Stimulated activated CD8-positive, alpha-beta memory T cell treated with anti-CD3 and anti-CD28 coated beads, Interleukin-12 subunit alpha, Interleukin-12 subunit beta, amount 100 ng/mL, for 1 hour (primary cell): ENCODE measurements around the gene NFKBIB.
"Not testable (repeated sequence)": the region's sequence is repeated elsewhere in the genome, so short reads cannot be mapped to it uniquely, and the experiment has no call there.

Experiments
- DNase-seq: peaks from one replicate; pipeline ENCODE4 v3.0.0-alpha.2; 2020; ENCODE audit warnings: low read depth

The NFKBIB gene

DNA sequence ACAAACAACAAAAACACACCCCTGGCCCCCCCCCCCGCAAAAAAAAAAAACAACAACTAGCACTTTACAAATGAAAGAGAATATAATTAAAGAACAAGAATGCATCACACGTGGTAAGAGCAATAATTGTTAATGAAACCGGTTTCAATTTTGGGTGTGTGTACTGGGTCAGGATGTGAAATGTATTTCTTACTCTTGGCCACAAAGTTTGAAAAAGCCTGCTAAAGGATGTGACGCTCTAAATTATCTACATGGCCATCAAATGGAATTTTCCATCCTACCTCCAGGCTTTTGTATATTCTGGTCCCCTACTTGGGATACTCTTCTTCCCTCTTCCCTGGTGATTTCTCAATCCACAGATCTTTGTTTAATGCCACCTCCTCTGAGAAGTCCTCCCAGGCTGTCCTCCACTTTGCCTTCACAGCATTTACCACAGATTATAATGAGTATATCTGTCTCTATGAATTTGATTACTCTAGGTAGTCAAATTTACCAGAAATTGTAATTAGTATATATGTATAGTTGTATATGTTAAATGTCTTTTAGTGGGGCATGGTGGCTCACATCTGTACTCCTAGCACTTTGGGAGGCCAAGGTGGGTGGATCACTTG lies 28.7 kb downstream of the NFKBIB start:
- no peak for DNase-seq

DNA sequence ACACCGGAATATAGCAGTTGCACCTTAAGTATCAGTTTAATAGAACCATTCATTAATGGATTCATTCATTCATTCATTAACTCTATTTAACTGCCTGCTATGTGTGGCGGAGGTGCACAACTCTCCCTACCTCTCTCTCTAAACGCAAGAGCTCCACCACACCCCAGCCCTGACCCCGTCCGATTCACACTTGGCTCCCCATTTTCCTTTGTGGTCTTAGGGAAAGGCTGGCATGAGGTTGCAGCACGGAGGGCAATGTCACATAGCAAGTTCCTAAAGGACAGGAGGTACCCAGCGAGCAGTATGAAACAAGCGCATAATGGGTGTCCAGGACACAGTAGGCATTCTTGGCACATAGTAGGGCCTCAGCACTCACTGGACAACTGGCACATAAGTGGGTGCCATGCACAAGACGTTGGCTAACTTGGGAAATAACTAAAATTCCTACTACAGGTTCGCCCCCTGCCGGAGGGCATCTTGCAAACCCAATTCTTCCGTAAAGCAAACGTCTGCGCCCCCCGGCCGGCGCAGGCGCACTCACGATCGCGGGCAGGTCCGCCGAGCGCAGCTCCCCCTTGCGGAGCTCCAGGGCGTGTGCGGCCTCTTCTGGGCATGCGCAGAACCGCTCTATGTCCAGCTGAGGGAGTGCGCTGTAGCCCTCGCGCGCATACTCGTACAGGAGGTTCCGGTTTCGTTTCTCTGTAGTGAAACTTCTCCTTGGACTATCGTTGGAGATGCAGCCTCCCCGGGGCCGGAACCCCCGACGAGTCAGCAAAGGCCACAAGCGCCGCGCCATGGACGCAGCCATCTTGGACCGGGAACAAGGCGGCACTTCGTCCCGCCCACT lies 30.4 kb downstream of the NFKBIB start, which contains the start of gene SARS2:
Gene SARS2, minus strand, starts transcription at position 835 of the 847 bp plus-strand sequence. Its CDS starts 27 bp downstream, at position 808.
- peak; percentile 86 for DNase-seq

DNA sequence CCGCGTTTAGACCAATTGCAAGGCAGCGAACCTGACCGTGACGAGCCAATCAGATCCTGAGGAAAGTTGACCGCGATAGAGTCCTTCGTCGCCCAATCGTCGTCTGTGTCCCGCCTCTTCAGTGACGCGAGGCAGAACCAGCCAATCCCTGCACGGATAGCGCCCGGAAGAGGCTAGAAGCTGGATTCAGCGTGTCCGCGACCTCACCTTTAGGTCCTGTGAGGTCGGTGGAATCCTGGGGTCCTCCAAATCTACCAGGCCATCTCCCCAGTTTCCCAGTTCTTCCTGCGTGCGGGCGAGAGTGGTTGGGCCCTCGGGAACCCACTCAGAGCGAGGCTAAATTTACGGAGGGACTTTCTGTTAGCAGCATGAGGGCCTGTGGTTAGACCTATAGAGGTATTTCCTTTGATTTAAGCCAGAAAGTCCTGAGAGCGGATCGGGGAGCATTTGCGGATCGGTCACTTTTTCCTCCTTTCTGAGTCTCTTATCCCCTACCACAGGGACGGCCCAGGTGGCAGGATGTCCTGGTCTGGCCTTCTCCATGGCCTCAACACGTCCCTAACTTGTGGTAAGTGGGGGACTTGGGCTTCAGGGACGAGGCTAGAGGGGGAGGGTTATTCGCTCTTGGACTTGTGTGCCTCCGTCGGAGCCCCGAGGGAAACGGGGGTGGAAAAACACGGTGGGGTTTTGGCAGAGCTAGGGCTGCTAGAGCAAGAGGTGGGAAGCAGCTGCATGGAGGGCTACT lies 31.2 kb downstream of the NFKBIB start, which contains the start of gene MRPS12:
Gene MRPS12, plus strand, starts transcription at position 169 of the 745 bp plus-strand sequence. Its CDS starts 351 bp downstream, at position 520.
- peak; percentile 95 for DNase-seq

DNA sequence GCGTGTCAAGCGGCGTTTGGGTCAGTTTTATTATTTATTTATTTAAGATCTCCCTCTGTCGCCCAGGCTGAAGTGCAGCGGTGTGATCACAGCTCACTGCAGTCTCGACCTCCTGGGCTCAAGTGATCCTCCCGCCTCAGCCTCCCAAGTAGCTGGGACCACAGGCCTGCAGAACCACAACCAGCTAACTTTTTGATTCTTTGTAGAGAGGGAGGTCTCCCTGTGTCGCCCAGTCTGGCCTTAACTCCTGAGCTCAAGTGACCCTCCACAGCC lies 31.7 kb downstream of the NFKBIB start:
- no peak for DNase-seq

DNA sequence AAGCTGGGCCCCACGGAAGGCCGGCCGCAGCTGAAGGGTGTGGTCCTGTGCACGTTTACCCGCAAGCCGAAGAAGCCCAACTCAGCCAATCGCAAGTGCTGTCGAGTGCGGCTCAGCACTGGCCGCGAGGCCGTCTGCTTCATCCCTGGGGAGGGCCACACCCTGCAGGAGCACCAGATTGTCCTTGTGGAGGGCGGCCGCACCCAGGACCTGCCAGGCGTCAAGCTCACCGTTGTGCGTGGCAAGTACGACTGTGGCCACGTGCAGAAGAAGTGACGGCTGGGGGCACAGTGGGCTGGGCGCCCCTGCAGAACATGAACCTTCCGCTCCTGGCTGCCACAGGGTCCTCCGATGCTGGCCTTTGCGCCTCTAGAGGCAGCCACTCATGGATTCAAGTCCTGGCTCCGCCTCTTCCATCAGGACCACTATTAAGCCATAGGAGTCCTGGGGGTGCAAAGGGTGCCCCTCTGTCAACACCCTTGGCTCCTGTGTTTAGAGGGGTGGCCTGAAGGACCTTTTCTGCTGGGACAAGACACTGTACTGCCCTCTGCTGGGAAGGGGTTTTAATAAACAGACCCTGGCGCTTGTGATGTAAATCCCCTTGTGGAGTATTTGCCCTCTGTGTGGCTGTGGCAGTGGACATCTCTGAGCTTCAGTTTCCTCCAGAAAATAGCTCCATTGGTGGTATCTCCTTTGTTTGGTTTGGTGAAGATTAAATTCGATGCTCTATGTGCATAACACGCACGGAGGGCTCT lies 32.8 kb downstream of the NFKBIB start:
- DNase-seq, result no peak

DNA sequence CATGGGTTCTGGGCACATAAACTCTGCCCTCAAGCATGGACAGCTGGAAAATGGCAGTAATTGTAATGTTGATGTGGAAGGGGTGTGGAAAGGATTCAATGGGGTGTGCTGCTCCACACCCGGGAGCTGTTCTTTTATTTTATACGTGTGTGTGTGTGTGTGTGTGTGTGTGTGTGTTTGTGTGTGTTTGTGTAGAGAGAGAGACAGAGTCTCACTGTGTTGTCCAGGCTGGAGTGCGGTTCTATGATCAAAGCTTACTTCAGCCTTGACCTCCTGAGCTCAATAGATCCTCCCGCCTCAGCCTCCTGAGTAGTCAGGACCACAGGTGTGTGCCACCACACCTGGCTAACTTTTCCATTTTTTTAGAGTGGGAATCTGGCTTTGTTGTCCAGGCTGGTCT lies 33.8 kb downstream of the NFKBIB start:
- no peak for DNase-seq

DNA sequence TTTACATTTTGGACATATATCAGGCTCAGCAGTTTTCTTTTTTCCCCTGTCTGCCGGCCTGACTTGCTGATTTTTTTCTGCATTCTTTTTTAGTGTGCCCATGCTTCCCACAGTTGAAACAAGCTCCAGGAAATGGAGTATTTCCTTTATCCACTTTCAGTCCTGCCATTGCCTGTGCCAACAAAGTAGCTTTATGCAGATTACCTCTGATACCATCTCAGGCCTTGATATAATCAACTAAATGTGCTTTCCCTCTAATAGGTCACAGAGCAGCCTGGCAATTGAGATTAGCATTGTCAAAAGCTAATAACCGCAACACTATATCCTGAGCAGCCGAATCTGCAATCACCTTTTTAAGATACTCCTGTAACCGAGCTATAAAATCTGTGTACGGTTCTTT lies 40.2 kb downstream of the NFKBIB start:
- DNase-seq, result no peak

DNA sequence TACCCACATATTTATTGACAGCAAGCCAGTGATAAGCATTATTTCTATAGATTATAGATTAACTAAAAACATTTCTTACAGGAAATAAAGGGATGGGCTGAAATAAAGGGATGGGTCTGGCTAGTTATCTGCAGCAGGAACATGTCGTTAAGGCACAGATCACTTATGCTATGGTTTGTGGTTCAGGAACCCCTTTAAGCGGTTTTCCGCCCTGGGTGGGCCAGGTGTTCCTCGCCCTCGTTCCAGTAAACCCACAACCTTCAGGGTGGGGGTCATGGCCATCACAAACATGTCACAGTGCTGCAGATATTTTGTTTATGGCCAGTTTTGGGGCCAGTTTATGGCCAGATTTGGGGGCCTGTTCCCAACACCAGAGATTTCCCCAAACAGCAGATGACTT lies 41.7 kb downstream of the NFKBIB start:
- not testable (repeated sequence) for DNase-seq

DNA sequence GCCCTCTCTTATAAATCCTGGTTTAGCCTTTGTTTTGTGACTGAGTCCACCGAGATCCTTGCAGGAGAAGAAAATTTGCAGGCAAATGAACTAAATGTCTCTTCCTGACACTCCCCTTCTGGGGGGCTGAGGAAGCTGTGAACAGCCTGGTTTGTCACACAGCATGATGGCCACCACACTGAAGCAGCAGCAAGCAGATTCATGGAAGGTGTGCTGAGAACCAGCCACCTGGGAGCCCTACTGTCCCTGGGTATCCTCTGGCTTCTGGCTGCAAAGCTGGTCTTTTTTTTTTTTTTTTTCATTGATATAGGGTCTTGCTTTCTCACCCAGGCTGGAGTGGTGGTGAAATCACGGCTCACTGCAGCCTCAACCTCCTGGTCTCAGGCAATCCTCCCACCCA lies 42.2 kb downstream of the NFKBIB start:
- DNase-seq, result no peak

DNA sequence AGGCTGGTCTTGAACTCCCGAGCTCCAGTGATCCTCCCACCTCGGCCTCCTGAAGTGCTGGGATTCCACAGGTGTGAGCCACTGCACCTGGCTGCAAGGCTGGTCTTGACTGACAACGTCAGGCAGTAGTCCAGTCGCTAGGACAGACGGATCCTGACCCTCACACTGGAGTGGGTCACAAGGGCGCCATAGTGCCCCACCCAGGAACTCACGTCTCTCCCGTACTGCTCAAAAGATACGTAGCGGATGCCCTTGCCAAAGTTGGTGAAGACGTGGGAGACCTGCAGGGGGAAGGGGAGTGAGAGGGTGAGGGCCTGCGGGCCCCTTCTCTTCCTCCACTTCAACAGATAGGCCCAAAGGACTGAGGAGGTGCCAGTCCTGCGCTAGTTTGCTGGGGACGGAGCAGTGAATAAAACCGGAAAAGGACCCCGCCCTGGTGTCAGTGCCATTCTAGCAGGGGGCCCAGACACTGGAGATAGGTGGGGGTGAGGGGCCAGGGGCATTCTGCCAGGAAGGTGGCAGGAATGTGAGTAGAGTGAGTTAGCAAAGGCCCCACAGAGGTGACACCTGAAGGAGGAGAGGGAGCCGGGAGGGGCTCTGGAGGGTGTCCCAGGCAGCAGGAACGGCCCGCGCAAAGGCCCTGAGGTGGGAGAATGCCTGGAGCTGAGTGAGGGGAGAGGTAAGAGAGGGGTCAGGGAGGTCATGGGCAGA lies 42.9 kb downstream of the NFKBIB start:
- DNase-seq, result no peak

DNA sequence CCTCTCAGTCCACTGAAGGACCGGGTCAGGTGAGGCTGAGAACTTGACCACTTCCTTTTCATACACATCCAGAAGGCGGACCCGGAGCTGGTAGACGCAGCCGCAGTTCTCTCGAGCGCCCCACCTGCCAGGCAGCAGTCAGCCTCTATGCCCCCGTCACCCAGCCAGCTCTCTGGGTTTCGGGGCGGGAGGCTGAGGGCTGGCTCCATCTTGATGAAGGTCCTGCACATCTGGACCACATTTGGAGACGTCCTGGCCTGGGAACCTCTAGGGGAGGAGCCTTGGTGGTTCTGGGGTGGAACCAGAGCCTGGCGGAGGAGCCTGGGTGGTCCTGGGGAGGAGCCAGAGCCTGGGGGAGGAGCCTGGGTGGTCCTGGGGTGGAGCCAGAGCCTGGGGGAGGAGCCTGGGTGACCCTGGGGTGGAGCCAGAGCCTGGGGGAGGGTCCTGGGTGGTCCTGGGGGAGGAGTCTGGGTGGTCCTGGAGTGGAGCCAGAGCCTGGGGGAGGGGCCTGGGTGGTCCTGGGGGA lies 45.3 kb downstream of the NFKBIB start:
- no peak for DNase-seq

DNA sequence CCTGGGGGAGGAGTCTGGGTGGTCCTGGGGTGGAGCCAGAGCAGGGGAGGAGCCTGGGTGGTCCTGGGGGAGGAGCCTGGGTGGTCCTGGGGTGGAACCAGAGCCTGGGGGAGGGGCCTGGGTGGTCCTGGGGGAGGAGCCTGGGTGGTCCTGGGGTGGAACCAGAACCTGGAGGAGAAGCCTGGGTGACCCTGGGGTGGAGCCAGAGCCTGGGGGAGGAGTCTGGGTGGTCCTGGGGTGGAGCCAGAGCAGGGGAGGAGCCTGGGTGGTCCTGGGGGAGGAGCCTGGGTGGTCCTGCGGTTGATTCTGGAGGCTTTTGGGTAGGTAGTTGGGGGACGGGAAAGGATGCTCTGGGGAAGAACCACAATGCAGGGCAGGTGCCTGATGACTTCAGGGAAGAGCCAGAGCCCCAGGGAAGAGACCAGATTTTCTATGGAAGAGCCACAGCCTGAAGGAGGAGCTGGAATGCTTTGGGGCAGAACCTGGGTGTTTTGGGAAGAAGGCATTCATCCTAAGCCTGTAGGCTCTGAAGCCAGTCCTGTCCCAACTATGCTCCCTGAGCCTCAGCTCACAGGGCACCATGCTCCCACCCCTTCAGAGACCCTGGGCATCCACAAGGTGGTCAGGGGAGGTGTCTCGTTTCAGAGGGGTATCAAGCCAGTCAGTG lies 45.9 kb downstream of the NFKBIB start:
- DNase-seq, result no peak

DNA sequence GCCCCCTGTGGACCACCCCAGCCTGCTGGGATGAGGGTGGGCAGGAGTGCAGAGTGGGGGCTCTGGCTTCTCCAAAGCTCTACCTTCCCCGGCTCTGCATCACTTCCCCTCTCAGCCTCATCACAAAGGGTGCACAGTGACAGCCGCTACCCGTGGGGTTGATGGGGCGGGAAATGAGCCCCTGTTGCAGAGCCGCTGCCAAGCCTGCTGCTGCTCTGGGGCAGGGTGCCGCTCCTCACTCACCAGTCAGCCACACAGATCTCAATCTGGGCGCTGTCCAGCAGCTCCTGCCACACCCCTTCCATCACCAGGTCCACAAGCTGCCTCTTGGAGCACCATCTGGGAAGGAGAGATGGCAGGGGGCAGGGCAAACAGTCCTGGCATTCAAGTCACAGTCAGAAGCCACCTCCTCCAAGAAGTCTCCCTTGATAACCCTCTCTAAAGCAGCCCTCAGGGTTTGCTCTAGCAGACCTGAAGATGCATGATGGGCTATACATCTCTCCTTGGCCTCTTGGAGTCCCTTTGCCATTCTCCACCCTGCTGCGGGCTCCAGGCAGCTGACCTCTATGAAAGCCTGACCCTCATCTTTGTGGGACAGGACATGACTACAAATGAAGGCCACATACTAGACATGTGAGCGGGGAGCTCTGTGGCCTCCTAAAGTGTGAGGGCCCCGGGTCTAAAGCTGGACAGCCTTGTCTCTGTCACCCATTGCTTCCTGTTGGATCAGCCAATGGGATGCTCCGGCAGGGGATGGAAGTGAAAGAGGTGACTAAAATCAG lies 46.7 kb downstream of the NFKBIB start:
- DNase-seq, result no peak

DNA sequence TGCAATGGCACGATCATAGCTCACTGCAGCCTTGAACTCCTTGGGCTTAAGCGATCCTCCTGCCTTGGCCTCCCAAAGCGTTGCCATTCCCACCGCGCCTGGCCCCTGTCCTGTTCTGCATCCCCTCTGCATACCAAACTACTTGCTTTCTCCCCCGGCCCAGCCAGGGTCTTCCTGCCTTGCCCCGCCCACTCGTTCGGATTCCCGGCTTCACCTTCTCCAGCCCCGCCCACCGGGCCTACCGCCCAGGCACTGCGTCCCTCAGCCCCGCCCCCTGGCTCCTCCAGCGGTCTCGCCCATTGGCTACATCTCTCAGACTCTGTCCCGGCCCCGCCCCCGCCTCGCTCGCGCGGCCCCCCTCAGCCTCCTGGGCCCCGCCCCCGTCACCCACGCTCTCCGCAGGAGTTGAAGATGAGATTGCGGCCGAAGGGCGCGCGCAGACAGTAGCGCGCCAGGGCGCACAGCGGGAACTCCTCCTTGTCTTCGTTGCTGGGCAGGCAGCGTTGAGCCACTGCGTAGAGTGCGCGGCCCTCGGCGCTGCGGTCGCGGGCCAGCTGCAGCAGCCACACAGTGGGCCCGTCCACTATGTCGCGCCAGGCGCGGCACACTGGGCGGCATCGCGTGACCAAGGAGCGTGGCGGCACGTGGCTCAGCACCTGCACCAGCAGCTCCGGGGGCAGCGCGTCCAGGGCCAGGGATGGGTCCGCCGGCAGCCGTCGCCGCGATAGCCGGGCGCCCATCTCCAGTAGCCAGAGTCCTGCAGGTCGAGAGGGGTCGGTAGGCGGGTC lies 50.0 kb downstream of the NFKBIB start:
- peak; percentile 66 for DNase-seq

DNA sequence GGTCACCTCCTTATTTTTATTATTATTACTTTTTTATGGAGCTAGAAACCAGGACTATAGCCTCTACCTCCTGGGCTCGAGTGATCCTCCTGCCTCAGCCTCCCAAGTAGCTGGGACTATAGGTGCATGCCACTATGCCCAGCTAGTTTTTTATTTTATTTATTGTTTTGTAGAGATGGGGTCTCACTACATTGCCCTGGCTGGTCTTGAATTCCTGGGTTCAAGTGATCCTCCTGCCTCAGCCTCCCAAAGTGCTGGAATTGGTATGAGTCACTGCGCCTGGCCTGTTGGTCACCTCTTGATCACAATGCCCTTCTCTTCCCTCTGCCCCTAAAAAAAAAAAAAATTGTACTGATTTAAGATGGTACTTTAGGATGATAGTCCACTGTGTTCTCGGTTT lies 51.4 kb downstream of the NFKBIB start:
- DNase-seq, result no peak

DNA sequence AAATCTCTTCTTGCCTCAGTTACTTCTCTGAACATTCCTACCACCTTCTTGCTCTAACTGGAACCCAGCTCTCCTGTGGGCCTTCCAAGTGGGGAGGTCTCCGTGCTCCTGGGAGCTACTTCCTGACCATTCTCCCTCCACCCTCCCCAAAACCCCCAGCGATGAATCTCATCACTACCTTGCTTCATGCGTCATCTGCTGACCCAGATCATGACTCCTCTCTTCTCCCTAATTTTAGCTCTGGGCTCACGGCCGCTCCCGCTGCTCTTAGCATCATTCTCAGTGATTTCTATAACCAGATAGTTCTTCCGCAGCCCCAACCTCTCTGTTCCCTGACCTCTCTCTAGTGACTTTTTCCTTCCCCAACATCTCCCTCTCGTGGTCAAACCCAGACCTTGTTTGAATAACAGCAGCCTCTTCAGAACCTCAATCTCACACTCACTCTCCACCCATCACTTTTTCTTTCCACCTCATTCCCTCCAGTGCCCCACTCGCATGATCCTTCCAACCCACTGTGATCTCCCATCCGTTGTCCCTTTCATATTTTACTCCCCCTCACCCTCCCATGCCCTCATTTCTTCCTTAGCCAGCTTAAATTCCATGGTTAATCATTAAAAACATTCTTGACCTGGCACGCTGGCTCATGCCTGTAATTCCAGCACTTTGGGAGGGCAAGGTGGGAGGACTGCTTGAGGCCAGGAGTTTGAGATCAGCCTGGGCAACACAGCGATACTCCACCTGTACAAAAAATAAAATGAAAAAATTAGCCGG lies 52.8 kb downstream of the NFKBIB start:
- no peak for DNase-seq

DNA sequence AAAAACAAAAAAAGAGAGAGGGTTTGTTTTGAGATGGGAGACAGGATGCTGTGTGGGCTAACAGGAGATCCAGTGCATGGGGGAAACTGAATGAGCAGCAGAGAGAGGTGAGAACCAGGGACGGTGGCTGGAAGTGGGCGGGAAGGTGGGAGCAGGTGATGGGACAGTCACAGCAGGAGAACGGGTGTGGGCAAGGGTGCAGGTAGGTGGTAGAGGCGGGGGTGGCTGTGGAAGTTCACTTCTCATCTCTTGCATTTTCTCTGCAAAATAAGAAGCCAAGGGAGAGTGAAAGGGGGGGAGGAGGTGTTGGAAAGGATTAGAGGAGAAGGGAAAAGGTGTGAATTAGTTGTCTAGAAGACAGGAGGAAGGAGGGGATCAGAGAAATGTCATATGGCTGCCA lies 53.9 kb downstream of the NFKBIB start:
- no peak for DNase-seq

DNA sequence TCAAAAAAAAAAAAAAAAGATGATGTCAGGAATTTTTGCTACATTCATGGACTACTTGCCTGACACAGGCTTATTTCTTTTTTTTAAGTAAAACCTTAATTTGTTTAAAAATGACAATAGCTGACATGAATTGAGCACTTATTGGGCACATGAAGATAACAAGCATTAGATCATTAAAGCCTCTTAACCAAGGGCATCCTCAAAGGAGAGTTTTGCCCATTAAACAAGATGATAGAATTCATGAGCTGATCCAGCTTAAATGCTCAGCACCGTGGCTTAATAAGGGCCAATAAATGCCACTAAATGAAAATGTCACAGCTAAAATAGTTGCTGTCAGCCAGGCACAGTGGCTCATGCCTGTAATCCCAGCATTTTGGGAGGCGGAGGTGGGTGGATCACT lies 56.5 kb downstream of the NFKBIB start:
- no peak for DNase-seq
